Measurements from ENCODE around the gene PSAPL1. TPM values are rescaled to one million over a fixed set of nuclear protein-coding genes. Genes with fewer than 3 reads are reported as not detected.

PSAPL1 gene
- total RNA-seq, 5 donors from 2014 or later (not counting 1 experiment from before 2014, with no cell fraction given), result not detected

DNA sequence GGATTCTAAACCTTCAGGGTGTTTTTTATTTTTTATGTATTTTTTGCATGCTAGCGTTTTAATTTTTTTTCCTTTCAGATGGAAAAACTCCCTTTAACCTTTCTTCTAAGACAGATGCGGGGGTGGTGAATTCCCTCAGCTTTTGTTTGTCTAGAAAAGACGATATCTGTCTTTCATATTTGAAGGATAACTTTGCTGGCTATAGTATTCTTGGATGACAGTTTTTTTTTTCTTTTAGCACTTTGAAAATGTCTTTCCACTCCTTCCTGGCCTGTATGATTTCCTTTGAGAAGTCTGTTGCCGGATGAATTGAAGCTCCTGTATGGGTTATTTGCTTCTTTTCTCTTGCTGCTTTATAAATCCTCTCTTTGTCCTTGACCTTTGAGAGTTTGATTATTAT, 26.6 kb downstream of the PSAPL1 start:
- no CpG with 5 or more reads among the region's 4 CpGs for WGBS (ENCODE audit: insufficient coverage)
- H3K9me3 Mint-ChIP-seq, result peaks cover 25 to 39% (median 33%) of the 10 kb centered on the region in 3 donors

GRCh38 chr4:7403001-7403400, 31.7 kb downstream of the PSAPL1 start:
- Histone ChIP-seq H3K4me1 (ENCODE audit: control insufficient read depth in 1 of 2, extremely low read depth in 1 of 2, insufficient read depth in 2 of 2, low read length in 2 of 2) (no peaks in the 10 kb centered on the region), H3K9me3 (no peaks in the 10 kb centered on the region), H3K36me3 (ENCODE audit: control insufficient read depth in 2 of 2, extremely low read depth in 1 of 2, insufficient read depth in 1 of 2, low read length in 1 of 2) (no peaks in the 10 kb centered on the region), H3K27ac (ENCODE audit: low read length) (no peak overlapping the region), H3K4me3 (ENCODE audit: control insufficient read depth in 1 of 2, extremely low read depth in 1 of 2, low read length in 1 of 2) (no peak overlapping the region), H3K27me3 (replicated peaks in 1 of 2; ENCODE audit: control insufficient read depth in 2 of 2, extremely low read depth in 1 of 2, insufficient read depth in 2 of 2, low read length in 1 of 2) (peaks cover 0 to 9% of the 10 kb centered on the region in 2 experiments)
- Mint-ChIP-seq H3K36me3 (no peaks in the 10 kb centered on the region), H3K9me3 (peaks cover 9 to 29% (median 18%) of the 10 kb centered on the region in 3 donors), H3K4me1 (no peaks in the 10 kb centered on the region), H3K27me3 (peaks cover 11 to 17% of the 10 kb centered on the region in 2 donors), H3K4me3 (no peak overlapping the region), H3K27ac (no peak overlapping the region)
- no CpG with 5 or more reads among the region's 3 CpGs for WGBS (ENCODE audit: insufficient coverage)
- DNase-seq, result no peak
- ChIA-PET POLR2A (no interaction called here), CTCF (no interaction called here)
- no peak for ATAC-seq (replicated peaks in 1 of 4)

More for the DNA sequence above, 26.6 kb downstream of the PSAPL1 start:
- Mint-ChIP-seq H3K4me1 (no peaks in the 10 kb centered on the region), H3K36me3 (no peaks in the 10 kb centered on the region), H3K27ac (no peak overlapping the region), H3K4me3 (no peak overlapping the region), H3K27me3 (peaks cover 11 to 13% of the 10 kb centered on the region in 2 donors)
- CTCF ChIA-PET, result no interaction called here
- Histone ChIP-seq H3K36me3 (ENCODE audit: control insufficient read depth in 2 of 2, extremely low read depth in 1 of 2, insufficient read depth in 1 of 2, low read length in 1 of 2) (no peaks in the 10 kb centered on the region), H3K4me3 (ENCODE audit: control insufficient read depth in 1 of 2, extremely low read depth in 1 of 2, low read length in 1 of 2) (no peak overlapping the region), H3K27ac (ENCODE audit: low read length) (no peak overlapping the region), H3K27me3 (replicated peaks in 1 of 2; ENCODE audit: control insufficient read depth in 2 of 2, extremely low read depth in 1 of 2, insufficient read depth in 2 of 2, low read length in 1 of 2) (peaks cover 0 to 12% of the 10 kb centered on the region in 2 experiments), H3K4me1 (ENCODE audit: control insufficient read depth in 1 of 2, extremely low read depth in 1 of 2, insufficient read depth in 2 of 2, low read length in 2 of 2) (no peaks in the 10 kb centered on the region), H3K9me3 (no peaks in the 10 kb centered on the region)
- DNase-seq, result no peak
- POLR2A ChIA-PET, result no interaction called here
- no peak for ATAC-seq (replicated peaks in 1 of 4)

GRCh38 chr4:7402526-7402925, 32.2 kb downstream of the PSAPL1 start:
- Histone ChIP-seq H3K27me3 (replicated peaks in 1 of 2; ENCODE audit: control insufficient read depth in 2 of 2, extremely low read depth in 1 of 2, insufficient read depth in 2 of 2, low read length in 1 of 2) (peaks cover 0 to 14% of the 10 kb centered on the region in 2 experiments), H3K9me3 (no peaks in the 10 kb centered on the region), H3K27ac (ENCODE audit: low read length) (no peak overlapping the region), H3K4me3 (ENCODE audit: control insufficient read depth in 1 of 2, extremely low read depth in 1 of 2, low read length in 1 of 2) (no peak overlapping the region), H3K4me1 (ENCODE audit: control insufficient read depth in 1 of 2, extremely low read depth in 1 of 2, insufficient read depth in 2 of 2, low read length in 2 of 2) (no peaks in the 10 kb centered on the region), H3K36me3 (ENCODE audit: control insufficient read depth in 2 of 2, extremely low read depth in 1 of 2, insufficient read depth in 1 of 2, low read length in 1 of 2) (no peaks in the 10 kb centered on the region)
- Mint-ChIP-seq H3K4me3 (no peak overlapping the region), H3K27me3 (peaks cover 12 to 20% of the 10 kb centered on the region in 2 donors), H3K27ac (no peak overlapping the region), H3K4me1 (no peaks in the 10 kb centered on the region), H3K9me3 (peaks cover 9 to 29% (median 14%) of the 10 kb centered on the region in 3 donors), H3K36me3 (no peaks in the 10 kb centered on the region)
- ATAC-seq (replicated peaks in 1 of 4), result no peak
- CTCF ChIA-PET, result no interaction called here
- no peak for DNase-seq
- WGBS (ENCODE audit: insufficient coverage), result 50% methylated on average over 1 of the region's 4 CpGs
- POLR2A ChIA-PET, result no interaction called here

- 71% methylated on average over 2 of the region's 2 CpGs for WGBS (ENCODE audit: insufficient coverage)
Measured at GRCh38 chr4:7400671-7401298, 33.9 kb downstream of the PSAPL1 start.

DNA sequence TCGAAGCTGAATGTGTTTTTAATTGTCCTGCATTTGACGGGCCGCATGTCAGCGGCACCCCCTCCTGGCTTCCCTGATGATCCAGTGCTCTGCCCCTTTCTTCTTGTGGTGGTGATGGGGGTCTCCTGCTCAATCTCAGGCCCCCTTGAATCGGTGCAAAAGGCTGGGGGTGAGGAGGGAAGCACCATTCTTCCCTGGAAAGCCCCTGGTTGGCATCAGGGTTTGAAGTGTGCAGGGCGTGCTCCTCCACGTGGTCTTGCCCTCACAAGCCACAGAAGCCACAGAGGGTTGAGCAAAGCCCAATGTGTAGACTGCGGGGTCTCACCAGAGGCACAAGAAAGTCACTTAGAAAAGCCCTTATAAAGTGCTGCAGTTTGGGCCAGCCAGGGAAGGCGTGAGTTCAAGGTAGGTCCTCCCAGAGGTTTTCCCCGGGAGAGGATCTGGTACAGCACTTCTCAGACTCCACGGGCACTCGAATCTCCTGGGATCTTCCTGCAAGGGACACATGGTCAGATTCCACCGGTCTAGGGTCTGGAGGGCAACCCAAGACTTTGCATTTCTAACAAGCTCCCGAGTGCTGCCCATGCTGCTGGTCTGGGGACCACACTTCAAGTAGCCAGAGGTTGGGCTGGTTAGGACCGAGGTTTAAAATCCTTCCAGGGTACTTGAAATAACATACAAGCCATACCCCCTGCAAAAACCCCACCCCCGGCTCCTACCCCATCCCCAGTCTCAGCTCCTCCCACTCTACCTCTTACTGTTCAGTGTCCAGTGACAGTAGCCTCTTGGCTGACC, 35.1 kb downstream of the PSAPL1 start:
- CTCF ChIA-PET, result no interaction called here
- Histone ChIP-seq H3K4me1 (ENCODE audit: control insufficient read depth in 1 of 2, extremely low read depth in 1 of 2, insufficient read depth in 2 of 2, low read length in 2 of 2) (no peaks in the 10 kb centered on the region), H3K9me3 (no peaks in the 10 kb centered on the region), H3K27me3 (replicated peaks in 1 of 2; ENCODE audit: control insufficient read depth in 2 of 2, extremely low read depth in 1 of 2, insufficient read depth in 2 of 2, low read length in 1 of 2) (peaks cover 0 to 25% of the 10 kb centered on the region in 2 experiments), H3K36me3 (ENCODE audit: control insufficient read depth in 2 of 2, extremely low read depth in 1 of 2, insufficient read depth in 1 of 2, low read length in 1 of 2) (no peaks in the 10 kb centered on the region), H3K4me3 (ENCODE audit: control insufficient read depth in 1 of 2, extremely low read depth in 1 of 2, low read length in 1 of 2) (no peak overlapping the region), H3K27ac (ENCODE audit: low read length) (no peak overlapping the region)
- DNase-seq (no peak), ATAC-seq (replicated peaks in 1 of 4) (no peak)
- Mint-ChIP-seq H3K4me3 (no peak overlapping the region), H3K27ac (no peak overlapping the region), H3K36me3 (no peaks in the 10 kb centered on the region), H3K4me1 (no peaks in the 10 kb centered on the region), H3K27me3 (peaks cover 12 to 20% of the 10 kb centered on the region in 2 donors), H3K9me3 (peaks cover under 1 to 9% (median 2%) of the 10 kb centered on the region in 3 donors)
- 57% methylated on average over 12 of the region's 16 CpGs for WGBS (ENCODE audit: insufficient coverage)
- POLR2A ChIA-PET, result no interaction called here

More at GRCh38 chr4:7400671-7401298, 33.9 kb downstream of the PSAPL1 start:
- no peak for DNase-seq
- Histone ChIP-seq H3K9me3 (no peaks in the 10 kb centered on the region), H3K27me3 (replicated peaks in 1 of 2; ENCODE audit: control insufficient read depth in 2 of 2, extremely low read depth in 1 of 2, insufficient read depth in 2 of 2, low read length in 1 of 2) (peaks cover 0 to 19% of the 10 kb centered on the region in 2 experiments), H3K36me3 (ENCODE audit: control insufficient read depth in 2 of 2, extremely low read depth in 1 of 2, insufficient read depth in 1 of 2, low read length in 1 of 2) (no peaks in the 10 kb centered on the region), H3K27ac (ENCODE audit: low read length) (no peak overlapping the region), H3K4me1 (ENCODE audit: control insufficient read depth in 1 of 2, extremely low read depth in 1 of 2, insufficient read depth in 2 of 2, low read length in 2 of 2) (no peaks in the 10 kb centered on the region), H3K4me3 (ENCODE audit: control insufficient read depth in 1 of 2, extremely low read depth in 1 of 2, low read length in 1 of 2) (no peak overlapping the region)
- ATAC-seq (replicated peaks in 1 of 4), result no peak
- ChIA-PET CTCF (no interaction called here), POLR2A (no interaction called here)
- Mint-ChIP-seq H3K27ac (peak overlapping the region in 1 of 2 donors; percentile 1), H3K36me3 (no peaks in the 10 kb centered on the region), H3K4me1 (no peaks in the 10 kb centered on the region), H3K27me3 (peaks cover 12 to 20% of the 10 kb centered on the region in 2 donors), H3K9me3 (peaks cover 4 to 19% (median 7%) of the 10 kb centered on the region in 3 donors), H3K4me3 (no peak overlapping the region)

DNA sequence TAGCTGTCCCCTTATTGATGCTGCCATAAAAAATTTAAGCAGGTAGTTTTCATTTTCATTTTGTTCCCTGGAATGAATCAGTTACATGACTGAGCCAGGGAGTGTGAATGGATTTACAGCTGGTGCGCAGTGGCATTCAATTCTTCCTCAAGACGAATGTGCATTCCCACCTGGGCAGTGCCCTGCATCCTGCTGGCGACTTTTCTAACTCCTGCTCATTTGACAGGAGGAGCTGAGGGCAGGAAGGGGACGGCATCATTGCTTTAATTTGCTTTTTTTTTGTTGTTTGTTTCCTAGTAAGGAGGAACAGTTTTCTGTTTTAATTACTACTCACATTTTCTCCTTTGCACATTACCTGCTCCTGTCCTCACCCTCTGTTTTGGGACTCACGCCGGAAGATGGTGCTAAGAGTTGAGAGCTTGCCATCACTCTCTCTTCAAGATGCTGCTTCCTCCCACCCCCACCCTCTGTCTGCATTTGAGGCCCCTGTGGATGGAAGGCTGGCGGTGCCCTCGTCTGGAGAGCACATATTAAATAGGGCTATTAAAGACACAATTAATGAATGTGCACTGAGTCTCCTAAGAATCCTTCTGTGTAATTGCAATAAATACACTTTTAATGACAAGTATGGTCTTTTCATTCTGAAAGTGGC, 35.8 kb downstream of the PSAPL1 start:
- no peaks in the 10 kb centered on the region for H3K4me1 ChIP-seq (ENCODE audit: control insufficient read depth in 1 of 2, extremely low read depth in 1 of 2, insufficient read depth in 2 of 2, low read length in 2 of 2)
- no peaks in the 10 kb centered on the region for H3K36me3 Mint-ChIP-seq
- H3K27me3 ChIP-seq (replicated peaks in 1 of 2; ENCODE audit: control insufficient read depth in 2 of 2, extremely low read depth in 1 of 2, insufficient read depth in 2 of 2, low read length in 1 of 2), result peaks cover 0 to 29% of the 10 kb centered on the region in 2 experiments
- H3K9me3 Mint-ChIP-seq, result peaks cover 0 to 8% (median 0%) of the 10 kb centered on the region in 3 donors
- no peak overlapping the region for H3K4me3 Mint-ChIP-seq
- H3K27ac ChIP-seq (ENCODE audit: low read length), result no peak overlapping the region
- no peaks in the 10 kb centered on the region for H3K36me3 ChIP-seq (ENCODE audit: control insufficient read depth in 2 of 2, extremely low read depth in 1 of 2, insufficient read depth in 1 of 2, low read length in 1 of 2)
- WGBS (ENCODE audit: insufficient coverage), result 53% methylated on average over 3 of the region's 8 CpGs
- DNase-seq, result no peak
- H3K4me3 ChIP-seq (ENCODE audit: control insufficient read depth in 1 of 2, extremely low read depth in 1 of 2, low read length in 1 of 2), result no peak overlapping the region
- POLR2A ChIA-PET, result no interaction called here
- H3K27me3 Mint-ChIP-seq, result peaks cover 12 to 26% of the 10 kb centered on the region in 2 donors
- no peak for ATAC-seq (replicated peaks in 1 of 4)
- no peaks in the 10 kb centered on the region for H3K9me3 ChIP-seq
- H3K4me1 Mint-ChIP-seq, result no peaks in the 10 kb centered on the region
- H3K27ac Mint-ChIP-seq, result no peak overlapping the region
- CTCF ChIA-PET, result no interaction called here
